GM12878 (cell line): ENCODE results near the gene PSMB7. TPM values are rescaled to one million over a fixed set of nuclear protein-coding genes. Genes with fewer than 3 reads are reported as not detected.

Experiments
- ATAC-seq: fragments of 200-7000 bp; cut with Tn5 transposase; 3 replicates; pipeline ENCODE4 v1.9.1; 2020; ENCODE audit warnings: mild to moderate bottlenecking, moderate library complexity
- BruUV-seq: library from RNA; stranded (reverse); fragments of 400-500 nt; replicated peaks from 2 replicates; lab custom pipeline; 2021; lab: Mats Ljungman, UMichigan
- CTCF ChIA-PET: fragments of 300-600 bp; sonication (Branson Sonifier 250); formaldehyde crosslinking; extraction: SDS; loops from one replicate; lab custom pipeline; 2021; ENCODE audit warnings: inconsistent platforms; lab: Yijun Ruan, JAX
- POLR2A ChIA-PET: fragments of 350-600 bp; formaldehyde crosslinking; extraction: SDS; loops from one replicate; lab custom pipeline; 2021; ENCODE audit warnings: inconsistent platforms; lab: Charles Lee
- RAD21 ChIA-PET: fragments of 300-600 bp; sonication (Branson Sonifier 250); formaldehyde crosslinking; loops from one replicate; lab custom pipeline; 2023; ENCODE audit warnings: antibody characterized with exemption; ENCODE audit not compliant: unreplicated experiment; lab: Charles Lee
- SMC1A ChIA-PET: fragments of 300-600 bp; sonication (Branson Sonifier 250); formaldehyde crosslinking; loops from one replicate; lab custom pipeline; 2023; ENCODE audit not compliant: unreplicated experiment, uncharacterized antibody; lab: Charles Lee
- DNase-seq: peaks from one replicate; pipeline ENCODE4 v3.0.0-alpha.2; 2011; ENCODE audit warnings: low read depth, low spot score
- FAIRE-seq: peaks from 3 replicates; lab custom pipeline; 2011; peaks lifted over from hg19 to GRCh38; lab: Jason Lieb, UNC
- H2AFZ ChIP-seq: 2 replicates; pipeline ENCODE4 v1.6.0; 2011; ENCODE audit warnings: low read depth, low read length, control low read depth; ENCODE audit not compliant: control insufficient read depth
- H3K27ac ChIP-seq: 2 replicates; pipeline ENCODE4 v1.5.1; 2011; ENCODE audit warnings: control low read depth; ENCODE audit not compliant: control insufficient read depth, insufficient read depth
- H3K27me3 ChIP-seq, 2 experiments: replicated peaks in 1 of 2; 2 replicates each; pipeline versions ENCODE4 v1.6.0 to v1.6.1; 2011; ENCODE audit warnings: low read length in 1 of 2; ENCODE audit not compliant: control insufficient read depth in 2 of 2, insufficient read depth in 2 of 2
- H3K36me3 ChIP-seq, 2 experiments: 2 replicates each; pipeline ENCODE4 v1.5.1; 2011; ENCODE audit warnings: low read length in 1 of 2; ENCODE audit not compliant: control insufficient read depth in 2 of 2, insufficient read depth in 2 of 2
- H3K4me1 ChIP-seq: 2 replicates; pipeline ENCODE4 v1.6.1; 2011; ENCODE audit warnings: mild to moderate bottlenecking, low read length, moderate library complexity, mixed read lengths; ENCODE audit not compliant: control insufficient read depth, insufficient read depth
- H3K4me2 ChIP-seq: 2 replicates; pipeline ENCODE4 v1.6.0; 2011; ENCODE audit warnings: control low read depth; ENCODE audit not compliant: control insufficient read depth, insufficient read depth
- H3K4me3 ChIP-seq: fragments of 200-600 bp; sonication (generic); 2 replicates; pipeline ENCODE4 v1.5.1; 2016
- H3K79me2 ChIP-seq: 2 replicates; pipeline ENCODE4 v1.6.0; 2011; ENCODE audit warnings: low read length; ENCODE audit not compliant: control insufficient read depth, insufficient read depth
- H3K9ac ChIP-seq: 2 replicates; pipeline ENCODE4 v1.8.0; 2011; ENCODE audit warnings: low read length, control low read depth, mixed read lengths; ENCODE audit not compliant: control insufficient read depth, insufficient read depth
- H3K9me3 ChIP-seq: replicated peaks from 3 replicates; pipeline ENCODE4 v1.5.1; 2011; ENCODE audit warnings: mild to moderate bottlenecking, low read length; ENCODE audit not compliant: control insufficient read depth, insufficient read depth
- H4K20me1 ChIP-seq: 2 replicates; pipeline ENCODE4 v1.6.0; 2011; ENCODE audit not compliant: control insufficient read depth, insufficient read depth
- GABPA ChIP-seq: IDR thresholded peaks from 2 replicates; pipeline ENCODE4 v1.6.1; 2014; ENCODE audit warnings: antibody characterized with exemption, low read depth, mild to moderate bottlenecking, inconsistent platforms
- RELA ChIP-seq: fragments of 450-650 bp; IDR thresholded peaks from 2 replicates; pipeline ENCODE4 v1.8.0; 2014; ENCODE audit warnings: borderline replicate concordance; ENCODE audit not compliant: partially characterized antibody
- SIX5 ChIP-seq: IDR thresholded peaks from 2 replicates; pipeline ENCODE4 v1.6.1; 2011; ENCODE audit warnings: mild to moderate bottlenecking, low read depth, low read length, moderate library complexity; ENCODE audit not compliant: severe bottlenecking
- SREBF1 ChIP-seq: IDR thresholded peaks from 2 replicates; pipeline ENCODE4 v1.6.1; 2012; ENCODE audit warnings: mild to moderate bottlenecking, low read length
- TAF1 ChIP-seq: IDR thresholded peaks from 2 replicates; pipeline ENCODE4 v1.6.1; 2011; ENCODE audit warnings: mild to moderate bottlenecking, low read depth, low read length, borderline replicate concordance
- YY1 ChIP-seq: IDR thresholded peaks from 2 replicates; pipeline ENCODE4 v1.6.1; 2011; ENCODE audit warnings: low read depth, mild to moderate bottlenecking, low read length
- WGBS: methylation state at CpG from one replicate; pipeline ENCODE4 v1.1.6; 2016; ENCODE audit warnings: low lambda C conversion rate; ENCODE audit not compliant: insufficient replicate concordance, insufficient coverage; ENCODE audit errors: missing lambda C conversion rate; 5-methylcytosine and 5-hydroxymethylcytosine counted together
- in situ Hi-C: fragments of 300-500 bp; cut with MboI; formaldehyde crosslinking; loops from 9 replicates; pipeline ENCODE4 v1.14.3; 2018; ENCODE audit warnings: mixed read lengths
- intact Hi-C: fragments of 100-400 bp; cut with micrococcal nuclease; formaldehyde crosslinking; loops from one replicate; pipeline ENCODE4 v1.14.2; 2022; ENCODE audit not compliant: unreplicated experiment
- polyA plus RNA-seq, 11 experiments: library from polyadenylated mRNA; depleted of rRNA in 4 of 11; unstranded in 6 of 11; stranded (reverse) in 5 of 11; fragments of >200 nt; fragmentation: Nextera tagmentation in 4 of 11; fragmentation: Illumina TruSeq in 1 of 11; extraction: Ambion mirVana in 4 of 11; extraction: Trizol in 1 of 11; gene quantifications; 1 replicate in 1 of 11; 2 replicates in 10 of 11; pipeline versions ENCODE4 v1.2.1 to v1.2.3, GENCODE V29; 2011 to 2016; ENCODE audit warnings: inconsistent platforms in 2 of 11, missing spikeins in 2 of 11, low read depth in 1 of 11
- total RNA-seq, 4 experiments: library from RNA; depleted of rRNA in 3 of 4; stranded (reverse); fragments of >200 nt in 3 of 4; fragmentation: Illumina TruSeq in 1 of 4; extraction: Trizol in 1 of 4; gene quantifications; 2 replicates each; pipeline versions ENCODE4 v1.2.1 to v1.2.3, GENCODE V29; 2013 to 2021
- TF ChIP-seq, protein P1 (sequence below): fragments of 450-650 bp; IDR thresholded peaks from 2 replicates; pipeline ENCODE4 v1.6.1; 2017; ENCODE audit warnings: antibody characterized with exemption, mild to moderate bottlenecking, moderate library complexity

Gene PSMB7
- total and polyA plus RNA-seq, 10 of the 15 experiments (the other 5 are each of a cell fraction or from before 2014, with no cell fraction given): 174 to 564 (median 268) TPM

DNA sequence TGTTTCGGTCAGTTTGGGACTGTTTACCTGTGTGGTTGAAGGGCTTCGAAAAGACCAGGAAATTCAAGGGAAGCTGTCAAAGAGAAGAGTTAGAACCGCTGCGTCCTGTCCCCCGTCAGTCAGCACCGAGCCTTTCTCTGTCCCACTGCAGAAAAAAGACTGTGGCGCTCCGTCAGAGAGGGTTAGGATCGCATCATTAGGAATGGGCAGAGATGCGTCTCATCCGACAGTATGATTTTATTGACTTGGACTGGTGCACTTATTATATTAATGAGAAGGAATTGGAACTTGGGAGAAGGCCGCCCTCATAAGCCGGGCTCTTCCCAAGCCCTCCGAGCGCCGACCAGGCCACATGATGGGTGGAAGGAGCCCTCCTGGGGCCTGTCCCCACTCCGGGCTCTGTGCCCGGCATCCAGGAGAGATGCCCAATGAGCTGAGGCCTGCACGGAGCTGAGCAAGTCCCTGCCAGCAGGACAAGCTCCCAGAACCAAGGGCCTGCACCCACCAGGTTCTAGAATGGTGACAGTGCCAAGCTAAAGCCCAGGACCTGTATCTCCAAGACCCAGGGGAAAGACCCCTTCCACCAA lies 85.9 kb downstream of the PSMB7 start:
- CTCF ChIA-PET: no interaction called here

More for the DNA sequence above, 85.9 kb downstream of the PSMB7 start:
- Histone ChIP-seq H3K9ac (no peak overlapping the region), H3K9me3 (no peaks in the 10 kb centered on the region; the same call in 2 of the 3 replicates), H2AFZ (no peak overlapping the region), H4K20me1 (no peaks in the 10 kb centered on the region), H3K4me1 (peaks cover 4% of the 10 kb centered on the region), H3K27ac (no peak overlapping the region), H3K36me3 (peaks cover 33 to 60% of the 10 kb centered on the region in 2 experiments), H3K4me3 (no peak overlapping the region), H3K79me2 (no peaks in the 10 kb centered on the region; the same call in 1 of the 2 replicates), H3K4me2 (no peak overlapping the region), H3K27me3 (no peaks in the 10 kb centered on the region)
- TF ChIP-seq SIX5 (no peak), TAF1 (no peak), SREBF1 (no peak), YY1 (no peak), RELA (no peak), GABPA (no peak)
- TF ChIP-seq, protein P1, sequence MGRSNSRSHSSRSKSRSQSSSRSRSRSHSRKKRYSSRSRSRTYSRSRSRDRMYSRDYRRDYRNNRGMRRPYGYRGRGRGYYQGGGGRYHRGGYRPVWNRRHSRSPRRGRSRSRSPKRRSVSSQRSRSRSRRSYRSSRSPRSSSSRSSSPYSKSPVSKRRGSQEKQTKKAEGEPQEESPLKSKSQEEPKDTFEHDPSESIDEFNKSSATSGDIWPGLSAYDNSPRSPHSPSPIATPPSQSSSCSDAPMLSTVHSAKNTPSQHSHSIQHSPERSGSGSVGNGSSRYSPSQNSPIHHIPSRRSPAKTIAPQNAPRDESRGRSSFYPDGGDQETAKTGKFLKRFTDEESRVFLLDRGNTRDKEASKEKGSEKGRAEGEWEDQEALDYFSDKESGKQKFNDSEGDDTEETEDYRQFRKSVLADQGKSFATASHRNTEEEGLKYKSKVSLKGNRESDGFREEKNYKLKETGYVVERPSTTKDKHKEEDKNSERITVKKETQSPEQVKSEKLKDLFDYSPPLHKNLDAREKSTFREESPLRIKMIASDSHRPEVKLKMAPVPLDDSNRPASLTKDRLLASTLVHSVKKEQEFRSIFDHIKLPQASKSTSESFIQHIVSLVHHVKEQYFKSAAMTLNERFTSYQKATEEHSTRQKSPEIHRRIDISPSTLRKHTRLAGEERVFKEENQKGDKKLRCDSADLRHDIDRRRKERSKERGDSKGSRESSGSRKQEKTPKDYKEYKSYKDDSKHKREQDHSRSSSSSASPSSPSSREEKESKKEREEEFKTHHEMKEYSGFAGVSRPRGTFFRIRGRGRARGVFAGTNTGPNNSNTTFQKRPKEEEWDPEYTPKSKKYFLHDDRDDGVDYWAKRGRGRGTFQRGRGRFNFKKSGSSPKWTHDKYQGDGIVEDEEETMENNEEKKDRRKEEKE: no peak
- no peak for DNase-seq
- ChIA-PET POLR2A (no interaction called here), RAD21 (no interaction called here), SMC1A (no interaction called here)
- in situ Hi-C loops (no loop called here), intact Hi-C loops (no loop called here)
- WGBS: 93% methylated on average over 19 of the region's 19 CpGs
- no peak for ATAC-seq
- FAIRE-seq: no peak
- no TSS peak for BruUV-seq
